ENCODE results near the gene SLC24A3.

Gene SLC24A3

DNA sequence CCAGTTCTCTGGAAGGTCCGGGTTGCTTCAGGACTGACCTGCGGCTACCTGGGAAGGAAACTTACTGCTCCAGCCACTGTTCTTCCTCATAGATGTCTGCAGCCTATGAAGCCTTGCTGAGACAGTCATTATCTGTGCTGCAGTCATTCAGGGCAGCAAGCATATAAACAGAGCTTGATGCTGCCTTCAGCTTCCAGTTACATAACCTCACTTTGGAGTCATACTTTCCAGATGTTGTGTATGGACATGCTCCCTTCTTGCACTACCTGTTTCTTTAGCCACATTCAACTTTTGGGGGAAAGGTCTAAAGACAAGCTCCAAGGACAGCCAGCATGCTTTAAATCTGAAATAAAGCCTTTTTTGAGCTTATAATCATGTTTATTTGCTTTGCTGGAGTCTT is 98.1 kb downstream of the SLC24A3 start:
- no peak for DNase-seq

DNA sequence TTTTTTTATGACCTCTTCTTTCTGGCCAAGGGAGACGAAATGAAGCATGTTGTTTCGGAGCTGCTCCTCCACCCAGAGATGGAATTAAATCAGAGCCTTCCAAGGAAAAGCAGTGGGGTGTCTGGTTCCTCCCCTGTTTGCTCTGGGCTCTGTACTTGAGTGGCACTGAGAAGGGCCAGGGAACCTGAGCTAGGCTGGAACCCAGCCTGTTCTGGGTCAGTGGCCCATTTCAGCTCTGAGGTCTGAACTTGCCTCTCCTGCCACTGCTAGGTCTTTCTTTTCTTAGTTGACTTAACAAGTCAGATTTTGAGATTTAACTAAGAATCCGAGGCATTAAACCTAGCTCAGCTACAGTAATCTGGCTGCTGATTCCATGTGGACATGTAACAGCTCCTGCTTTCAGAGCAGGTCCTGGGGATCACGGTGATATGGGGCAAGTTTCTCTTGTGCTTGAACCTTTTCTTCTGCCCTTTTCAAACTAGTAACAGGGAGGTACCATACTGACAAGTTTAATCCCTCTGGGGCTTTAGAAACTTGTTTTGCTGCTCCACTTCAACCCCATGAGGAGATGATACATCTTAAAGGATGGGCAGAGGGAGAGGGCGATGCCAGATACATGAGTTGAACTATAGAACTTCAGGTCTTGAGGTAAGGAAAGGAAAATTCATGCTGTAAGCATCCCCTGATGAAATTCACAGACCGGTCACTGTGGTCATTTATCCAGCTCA is 101.1 kb downstream of the SLC24A3 start:
- no peak for DNase-seq

DNA sequence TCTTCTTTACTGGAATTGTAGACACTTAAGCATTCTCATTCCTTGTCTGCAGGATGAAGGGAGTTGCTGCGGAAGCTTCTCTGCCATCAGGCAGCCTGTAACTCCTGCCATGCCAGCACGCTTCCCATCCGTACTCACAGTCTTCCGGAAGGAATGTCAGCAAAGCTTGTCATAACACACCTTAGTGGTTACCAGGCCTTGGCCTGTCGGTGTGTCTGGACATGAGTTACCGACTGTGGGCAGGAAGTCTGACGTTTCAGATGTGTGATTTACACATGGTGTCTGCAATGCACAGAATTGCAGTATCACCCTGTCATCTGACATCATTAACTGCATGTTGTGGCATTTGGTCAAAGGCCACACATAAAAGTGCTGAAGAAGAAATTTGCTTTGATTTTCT is 102.2 kb downstream of the SLC24A3 start:
- no peak for DNase-seq

DNA sequence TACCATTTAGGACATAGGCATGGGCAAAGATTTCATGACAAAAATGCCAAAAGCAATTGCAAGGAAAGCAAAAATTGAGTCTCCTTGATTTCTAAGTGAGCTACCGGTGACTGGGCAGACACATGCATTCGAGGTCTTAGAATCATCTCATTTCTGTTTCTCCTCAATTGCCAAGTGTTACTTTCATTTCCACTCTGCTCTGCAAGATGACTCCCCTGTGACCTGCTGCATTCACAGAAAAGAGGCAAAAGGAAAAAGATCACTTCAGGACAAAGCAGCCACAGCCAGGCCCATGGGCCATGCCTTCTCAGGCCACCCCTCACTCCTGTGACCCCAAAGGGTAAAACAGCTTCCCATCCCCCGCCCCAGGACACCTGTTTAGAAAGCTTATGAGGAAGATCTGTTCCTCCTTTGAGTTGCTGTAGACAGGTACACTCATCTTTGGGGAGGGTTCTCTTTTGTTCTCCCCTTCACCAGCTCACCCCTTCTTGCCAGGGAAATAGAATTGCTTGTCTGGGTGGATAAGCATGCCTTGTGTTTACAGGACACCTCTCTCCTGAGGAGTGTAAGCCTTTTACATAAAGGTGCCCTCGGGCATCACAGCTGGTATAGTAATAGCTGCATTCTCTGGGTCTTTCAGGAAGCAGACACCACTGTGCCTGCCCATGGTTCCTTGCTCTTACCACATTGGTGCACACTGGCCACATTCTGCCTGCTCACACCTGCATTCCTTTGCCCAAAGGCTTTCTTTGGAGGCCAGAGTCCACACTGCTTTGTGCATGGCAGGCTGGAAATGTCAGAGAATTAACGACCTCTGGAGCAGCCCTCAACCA is 105.0 kb downstream of the SLC24A3 start:
- no peak for DNase-seq

DNA sequence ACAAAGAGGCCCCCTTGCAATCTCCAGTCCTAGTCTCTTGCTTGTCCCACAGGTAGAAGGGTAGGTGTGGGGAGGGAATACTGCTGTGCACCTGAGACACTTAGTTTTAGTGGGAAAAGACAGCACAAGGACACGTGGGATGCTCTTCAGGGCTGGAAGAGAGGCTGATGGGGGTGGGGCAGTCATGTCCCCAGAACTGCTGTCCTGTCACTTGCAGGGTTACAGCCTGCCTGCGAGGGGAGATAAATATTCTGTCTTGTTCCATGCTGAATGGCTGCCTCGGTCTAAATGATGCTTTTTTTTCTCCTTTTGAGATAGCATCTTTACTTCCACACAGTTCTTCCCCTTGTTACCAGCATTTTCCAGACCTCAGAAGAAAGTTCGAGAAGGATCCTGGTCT is 106.2 kb downstream of the SLC24A3 start:
- no peak for DNase-seq

DNA sequence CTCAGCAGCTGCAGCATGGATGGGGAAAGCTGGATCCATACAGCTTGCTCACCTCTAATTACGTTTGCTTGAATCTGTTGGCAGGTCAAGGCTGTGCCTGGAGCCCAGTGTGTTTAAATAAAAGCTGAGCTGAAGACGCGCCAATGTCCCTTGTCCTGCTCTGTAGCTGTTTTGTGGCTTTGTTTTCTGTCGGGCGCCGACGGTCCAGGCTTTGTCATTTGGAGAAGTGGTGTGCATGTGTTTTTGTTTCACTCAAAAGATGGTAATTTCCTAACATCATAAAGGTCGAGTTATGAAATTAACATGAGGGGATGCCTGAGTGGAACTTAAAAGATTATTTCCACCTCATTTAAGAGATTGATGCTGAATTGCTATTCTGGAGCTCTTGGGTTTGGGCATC is 107.6 kb downstream of the SLC24A3 start:
- no peak for DNase-seq

DNA sequence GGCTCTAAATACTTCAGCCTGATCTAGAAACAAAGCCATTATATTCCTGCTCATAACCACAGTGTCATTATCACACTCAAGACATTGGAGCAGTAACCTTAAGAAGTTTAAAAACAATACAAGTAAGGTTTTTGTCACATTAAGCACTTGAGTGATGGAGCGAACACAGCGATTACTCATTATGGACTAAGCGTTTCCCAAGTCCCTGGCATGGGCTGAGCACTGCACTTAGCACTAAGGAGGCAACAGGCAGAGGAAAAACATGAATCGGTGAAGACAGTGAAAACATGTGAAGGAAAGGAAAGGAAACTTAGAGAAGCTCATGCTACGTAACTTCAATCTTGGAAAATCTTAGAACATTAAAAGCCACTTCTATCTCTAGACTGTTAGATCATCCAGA is 108.7 kb downstream of the SLC24A3 start:
- no peak for DNase-seq

DNA sequence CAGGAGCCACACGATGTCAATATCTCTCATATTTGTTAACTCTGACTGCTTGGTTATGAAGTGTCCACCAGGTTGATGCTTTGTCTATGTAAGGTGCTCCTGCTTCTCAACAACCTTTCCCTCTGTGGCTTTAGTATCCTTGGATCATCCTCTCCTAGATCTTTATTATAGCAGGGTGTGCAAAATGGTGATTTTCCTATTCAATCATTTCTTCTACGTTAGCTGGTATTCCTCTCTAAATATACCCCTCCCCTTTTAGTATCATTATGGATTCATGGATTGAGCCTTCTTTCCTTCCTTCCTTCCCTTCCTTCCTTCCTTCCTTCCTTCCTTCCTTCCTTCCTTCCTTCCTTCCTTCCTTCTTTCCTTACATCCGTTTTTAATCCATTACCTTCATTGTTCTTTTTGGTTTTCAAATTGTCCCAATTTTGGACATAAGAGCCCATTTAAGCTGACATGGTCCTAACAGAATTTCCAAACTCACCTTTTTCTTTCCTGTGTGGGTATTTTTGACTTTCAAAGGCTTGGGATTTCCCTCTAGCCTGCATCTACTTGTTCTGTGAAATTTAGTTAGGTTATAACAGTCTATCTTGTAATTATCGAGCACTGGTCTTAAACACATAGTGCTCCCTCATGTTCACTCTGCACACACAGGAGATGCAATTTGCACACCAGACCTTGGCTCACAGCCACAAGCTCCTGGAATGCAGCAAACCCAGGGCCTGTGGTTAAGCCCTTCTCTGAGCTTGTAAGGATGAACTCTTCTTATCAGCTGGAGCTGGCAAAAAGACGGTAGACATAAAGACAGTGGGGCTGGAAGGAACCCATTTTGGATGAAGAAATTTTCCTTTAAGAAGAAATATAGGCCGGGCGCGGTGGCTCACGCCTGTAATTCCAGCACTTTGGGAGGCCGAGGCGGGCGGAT is 109.9 kb downstream of the SLC24A3 start:
- DNase-seq: no peak

DNA sequence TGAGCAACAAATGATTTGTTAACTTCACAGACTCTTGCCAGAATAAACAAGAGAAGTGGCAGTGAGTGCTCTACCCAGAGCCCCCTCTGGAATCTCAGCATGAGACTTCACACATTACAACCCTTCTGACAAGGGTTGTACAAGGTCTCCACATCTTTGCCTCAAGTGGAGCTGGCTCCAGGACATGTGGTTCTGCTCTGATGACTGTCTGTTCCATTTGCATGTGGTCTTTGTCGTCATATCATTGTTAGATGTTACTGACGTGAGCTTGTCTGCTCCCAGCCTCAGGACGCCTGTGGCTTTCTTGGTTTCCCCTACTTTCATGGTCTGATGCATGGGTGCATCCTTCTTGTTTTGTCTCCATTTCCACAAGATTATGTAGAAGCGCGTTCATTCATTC is 115.0 kb downstream of the SLC24A3 start:
- no peak for DNase-seq

DNA sequence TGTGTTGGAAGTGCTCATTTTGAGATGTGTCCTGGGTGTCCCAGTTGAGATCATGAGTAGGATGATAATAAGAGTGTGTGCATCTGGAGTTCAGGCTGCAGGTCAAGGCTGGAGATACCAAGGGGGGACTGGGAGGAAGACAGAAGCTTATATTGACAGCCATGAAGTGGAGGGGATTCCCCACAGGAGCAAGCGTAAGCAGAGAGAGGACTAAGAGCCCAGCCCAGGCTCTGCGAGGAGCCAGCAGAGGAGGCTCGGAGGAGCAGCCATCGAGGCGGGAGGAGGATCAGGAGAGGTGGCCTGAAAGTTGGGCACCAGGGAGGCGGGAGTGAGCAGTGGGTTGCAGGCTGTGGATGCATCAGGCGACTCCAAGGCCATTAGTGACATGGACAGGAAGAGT is 116.2 kb downstream of the SLC24A3 start:
- no peak for DNase-seq

DNA sequence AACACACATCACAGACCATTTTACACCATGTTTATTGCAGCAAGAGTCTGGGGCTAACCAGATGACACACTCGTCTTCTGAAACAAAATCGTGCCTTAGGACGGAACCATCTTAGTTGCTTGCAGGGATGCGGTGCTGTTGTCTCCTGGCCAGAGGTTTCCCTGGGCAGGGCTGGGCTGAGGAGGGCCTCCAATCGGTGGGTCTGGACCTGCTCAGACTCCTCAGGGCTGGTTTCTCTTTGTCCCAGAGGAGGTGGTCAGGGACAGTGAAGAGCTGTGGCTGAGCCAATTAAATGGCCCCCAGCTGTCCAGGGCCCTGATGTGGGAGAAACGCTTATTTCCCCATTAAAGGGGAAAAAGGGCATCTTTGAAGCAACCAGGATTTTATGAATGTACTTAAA is 117.6 kb downstream of the SLC24A3 start:
- DNase-seq: no peak

DNA sequence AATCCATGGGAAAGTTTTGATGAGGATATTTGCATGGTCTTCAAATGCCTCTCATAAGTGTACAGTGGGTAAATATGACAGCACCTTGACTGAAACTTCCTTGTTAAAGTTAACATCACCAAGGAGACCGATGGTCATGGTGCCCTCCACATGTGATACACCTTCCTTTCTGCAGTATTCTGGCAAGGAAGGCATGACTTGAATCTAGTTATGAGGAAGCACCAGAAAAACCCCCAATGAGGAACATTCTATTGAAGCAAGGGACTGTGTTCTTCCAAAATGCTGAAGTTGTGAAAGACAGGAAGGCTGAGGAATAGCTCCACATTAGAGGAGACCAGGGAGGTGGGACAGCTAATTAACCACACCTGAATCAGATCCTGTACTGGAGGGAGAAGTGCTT is 118.3 kb downstream of the SLC24A3 start:
- DNase-seq: no peak

DNA sequence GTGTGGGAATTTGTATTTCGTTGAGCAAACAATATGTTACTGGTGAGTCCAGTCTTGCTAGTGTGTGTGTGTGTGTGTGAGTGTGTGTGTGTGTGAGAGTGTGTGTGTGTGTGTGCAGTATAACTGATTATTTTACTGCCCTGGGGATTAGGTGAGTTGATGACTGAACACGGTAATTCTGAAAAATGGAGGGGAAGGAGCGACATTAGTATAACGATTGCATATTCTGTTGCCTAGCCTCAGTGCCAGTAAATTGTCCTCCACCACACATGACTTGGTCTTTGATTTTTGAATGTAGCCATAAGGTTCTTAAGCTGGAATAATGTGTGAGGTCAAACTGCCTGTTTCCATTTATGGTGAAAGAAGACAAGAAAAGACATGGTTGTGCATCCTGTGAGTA is 121.1 kb downstream of the SLC24A3 start:
- no peak for DNase-seq

DNA sequence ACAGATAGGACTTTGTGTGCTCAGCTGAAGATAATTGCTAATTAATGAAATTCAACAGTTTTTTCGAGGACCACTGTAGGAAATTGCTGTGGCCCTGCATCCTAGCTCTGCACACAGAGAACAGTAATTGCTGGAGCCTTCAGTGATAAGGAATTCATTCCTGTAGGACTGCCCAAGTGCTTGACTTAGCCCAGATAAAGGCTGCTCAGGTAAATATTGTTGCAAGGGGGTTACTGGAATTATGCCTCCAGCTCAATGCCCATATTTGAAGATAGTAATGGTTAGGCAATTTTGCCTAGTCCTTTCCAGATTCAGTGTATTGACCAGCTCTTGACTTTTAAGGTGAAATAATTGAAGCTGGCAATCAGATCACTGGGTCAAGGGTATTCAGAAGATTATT is 122.9 kb downstream of the SLC24A3 start:
- DNase-seq: no peak

DNA sequence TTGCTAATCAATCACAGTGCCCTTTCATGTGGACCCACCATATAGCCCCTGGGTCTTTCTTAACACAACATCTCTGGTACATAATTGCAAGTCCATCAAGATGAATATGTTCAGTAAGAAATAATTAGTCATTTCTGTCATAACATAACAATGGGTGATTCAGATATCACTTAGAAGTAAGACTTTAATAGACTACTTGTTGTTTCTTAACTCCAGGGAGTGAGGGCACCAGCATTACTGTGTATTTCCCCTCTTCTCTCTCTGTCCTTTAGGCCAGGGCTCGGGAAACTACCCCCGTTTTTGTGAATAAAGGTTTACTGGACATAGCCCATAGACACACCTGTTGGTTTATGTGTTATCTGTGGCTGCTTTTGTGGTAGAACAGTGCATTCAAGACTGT is 123.5 kb downstream of the SLC24A3 start:
- DNase-seq: no peak

DNA sequence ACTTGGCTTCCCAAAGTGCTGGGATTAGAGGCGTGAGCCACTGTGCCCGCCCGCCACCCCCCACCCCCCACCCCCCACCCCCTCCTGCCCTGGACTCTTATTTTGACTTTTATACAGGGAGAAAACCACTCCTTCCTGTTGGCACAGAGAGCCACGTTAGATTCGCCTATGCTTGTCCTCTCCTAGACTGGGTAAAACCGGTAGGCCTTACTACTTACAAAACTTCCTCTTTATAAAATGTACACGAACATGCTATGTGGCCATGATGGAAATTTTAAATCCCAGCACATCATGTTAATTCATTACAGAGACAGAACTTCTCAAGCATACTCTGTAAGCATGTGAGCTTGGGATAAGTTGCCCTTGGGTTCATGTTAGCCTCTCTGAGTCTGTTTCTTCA is 124.2 kb downstream of the SLC24A3 start:
- no peak for DNase-seq

DNA sequence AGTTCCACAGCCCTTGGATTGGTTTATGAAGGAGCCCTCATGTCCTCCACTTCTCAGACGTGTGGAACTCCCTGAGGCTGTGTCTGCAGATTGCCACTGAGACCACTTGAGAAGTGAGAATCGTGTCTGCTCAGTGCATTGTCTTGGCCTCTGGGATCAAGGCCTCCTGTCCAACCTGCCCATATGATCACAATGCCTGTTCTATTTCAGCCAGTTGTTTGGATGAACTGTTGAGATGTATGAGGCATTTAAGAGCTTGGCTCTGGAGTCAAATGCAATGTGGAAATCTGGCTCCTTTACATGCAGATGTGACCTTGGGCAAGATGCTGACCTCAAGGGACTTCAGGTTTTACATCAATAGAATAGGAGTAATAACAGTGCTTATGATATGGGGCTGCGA is 125.9 kb downstream of the SLC24A3 start:
- no peak for DNase-seq

DNA sequence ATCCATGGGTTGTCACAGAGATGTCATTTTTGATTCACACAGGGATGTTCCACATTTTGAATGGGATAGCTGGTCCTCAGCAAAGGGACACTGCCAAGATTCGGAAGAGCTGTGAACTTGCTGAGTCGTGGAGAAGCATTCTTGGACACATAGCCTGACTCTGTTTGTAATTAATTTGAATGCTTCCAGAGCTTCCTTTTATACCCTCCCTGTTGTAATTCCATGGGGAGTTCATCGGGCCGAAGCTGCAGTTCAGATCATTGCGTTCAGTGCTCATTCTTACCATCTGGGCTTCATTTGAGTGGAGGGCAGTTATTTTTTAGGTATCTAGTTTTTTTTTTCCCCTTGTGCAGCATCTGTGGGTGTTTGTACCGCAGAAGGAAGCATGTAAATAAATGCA is 126.5 kb downstream of the SLC24A3 start:
- no peak for DNase-seq

DNA sequence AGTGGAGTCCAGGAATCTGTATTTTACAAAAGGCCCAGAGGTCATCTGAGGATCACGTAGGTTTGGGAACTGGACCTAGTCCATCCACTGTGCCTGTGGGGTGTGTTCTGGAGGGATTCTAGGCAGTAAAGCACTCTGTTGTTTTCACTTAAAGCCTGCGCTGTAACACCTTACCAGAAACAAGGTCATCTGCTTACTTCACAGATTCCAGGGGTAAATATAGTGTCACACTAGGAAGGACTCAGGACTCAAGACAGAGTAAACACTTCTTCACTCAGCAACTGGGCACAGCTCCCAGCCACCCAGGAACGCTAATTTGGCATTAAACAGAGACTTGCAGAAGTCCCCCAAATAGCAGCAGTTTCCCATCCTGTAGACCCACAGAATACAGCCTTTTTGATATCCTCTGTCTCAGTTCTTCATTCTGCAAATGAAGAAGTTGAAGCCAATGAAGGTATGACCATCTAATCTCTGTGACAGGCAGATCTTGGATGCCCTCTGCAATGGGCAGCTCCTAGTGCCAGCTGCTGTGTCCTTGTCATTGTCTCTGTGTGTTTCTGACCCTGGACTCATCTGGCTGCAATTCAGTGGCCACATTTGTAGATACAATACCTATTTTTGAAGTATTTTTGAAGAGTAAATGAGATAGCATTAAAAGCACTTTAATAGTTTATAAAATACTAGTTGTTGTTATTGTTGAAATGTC is 129.1 kb downstream of the SLC24A3 start:
- DNase-seq: no peak

DNA sequence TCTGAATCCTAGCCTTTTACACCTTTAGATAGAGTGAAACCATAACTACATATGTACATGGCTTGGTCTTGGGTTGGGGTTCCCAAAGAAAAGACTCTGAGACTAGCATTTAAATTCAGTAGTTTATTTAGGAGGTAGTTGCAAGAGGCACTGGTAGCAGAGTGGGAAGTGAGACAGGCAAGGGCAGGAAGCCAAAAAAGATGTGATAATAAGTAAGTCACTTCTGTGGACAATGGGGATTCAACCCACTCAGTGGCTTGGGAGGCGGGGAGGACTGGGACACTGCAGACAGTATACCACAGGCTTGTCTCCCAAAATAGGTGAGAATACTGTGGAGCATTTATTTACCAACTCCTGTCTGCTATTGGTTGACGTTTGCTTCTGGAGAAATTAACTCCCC is 131.9 kb downstream of the SLC24A3 start:
- DNase-seq: no peak

DNA sequence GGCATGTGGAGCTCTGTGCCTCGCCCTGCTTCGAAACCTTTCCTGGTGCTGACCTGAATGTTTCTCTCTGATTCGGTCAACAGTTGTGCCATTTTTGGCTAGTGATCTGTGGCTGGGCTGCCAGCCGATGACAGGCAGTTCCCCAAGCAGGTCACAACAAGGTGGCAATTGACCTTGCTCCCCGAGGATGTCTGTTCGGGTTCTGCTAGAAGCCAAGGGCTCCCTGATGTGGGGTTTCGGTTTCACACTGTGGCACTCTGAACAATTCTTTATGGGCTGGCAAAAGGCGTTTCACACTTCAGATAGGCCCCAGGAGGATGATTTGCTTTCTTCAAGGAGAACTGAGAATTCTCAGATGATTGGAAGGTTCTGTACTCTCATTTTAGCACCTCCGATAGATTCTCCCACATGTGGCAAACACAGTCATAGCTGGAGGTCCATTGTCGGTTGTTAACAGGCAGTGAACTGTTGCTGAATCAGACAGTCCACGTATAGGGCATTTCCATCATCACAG is 135.6 kb downstream of the SLC24A3 start:
- DNase-seq: no peak

DNA sequence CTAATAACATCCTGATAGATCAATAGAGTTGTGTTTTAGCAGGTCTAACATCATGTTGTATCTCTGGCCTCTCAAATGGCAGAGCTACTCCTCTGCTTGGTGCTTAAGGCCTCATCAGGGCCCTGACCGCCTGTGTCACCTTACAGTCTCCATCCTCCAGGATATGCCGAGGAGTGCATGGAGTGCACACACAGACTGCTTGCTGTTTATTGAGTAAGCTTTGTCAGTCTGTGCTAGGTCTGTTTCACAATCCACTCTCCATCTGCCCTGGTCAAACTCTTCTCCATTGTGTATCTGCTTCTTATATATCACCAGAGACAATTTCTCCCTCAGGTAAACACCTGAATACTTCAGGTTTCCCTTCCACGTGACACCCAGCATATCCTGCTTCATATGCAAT is 136.1 kb downstream of the SLC24A3 start:
- no peak for DNase-seq

DNA sequence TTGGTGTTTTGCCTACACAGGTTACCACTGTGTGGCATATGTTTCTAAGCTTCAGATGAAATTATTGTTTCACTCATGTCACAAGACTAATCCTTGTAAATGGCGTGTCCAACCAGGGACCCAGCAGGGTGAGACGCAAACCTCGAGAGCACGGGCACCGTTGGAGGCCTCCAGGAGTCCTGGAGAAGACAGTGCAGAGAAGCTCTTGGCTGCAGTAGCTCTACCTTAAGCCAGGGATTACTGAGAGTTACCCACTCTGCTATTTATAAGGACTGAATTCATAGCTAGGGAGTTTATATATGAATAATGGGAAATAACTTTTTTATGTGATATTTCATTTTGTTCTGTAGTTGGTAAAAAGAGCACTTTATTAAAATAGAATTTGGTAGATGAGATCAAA is 137.4 kb downstream of the SLC24A3 start:
- DNase-seq: no peak

Measured in stimulated activated CD4-positive, alpha-beta T cell treated with anti-CD3 and anti-CD28 coated beads, Interleukin-1b, Interleukin-23, amount 100 ng/mL, for 48 hours (primary cell).